Cortex of kidney (tissue), 1 donor: ENCODE measurements around the gene PPP3CB.

Experiments used
- DNase-seq: peaks from one replicate; lab custom pipeline; 2025; lab: John Stamatoyannopoulos, UW

Gene PPP3CB

DNA sequence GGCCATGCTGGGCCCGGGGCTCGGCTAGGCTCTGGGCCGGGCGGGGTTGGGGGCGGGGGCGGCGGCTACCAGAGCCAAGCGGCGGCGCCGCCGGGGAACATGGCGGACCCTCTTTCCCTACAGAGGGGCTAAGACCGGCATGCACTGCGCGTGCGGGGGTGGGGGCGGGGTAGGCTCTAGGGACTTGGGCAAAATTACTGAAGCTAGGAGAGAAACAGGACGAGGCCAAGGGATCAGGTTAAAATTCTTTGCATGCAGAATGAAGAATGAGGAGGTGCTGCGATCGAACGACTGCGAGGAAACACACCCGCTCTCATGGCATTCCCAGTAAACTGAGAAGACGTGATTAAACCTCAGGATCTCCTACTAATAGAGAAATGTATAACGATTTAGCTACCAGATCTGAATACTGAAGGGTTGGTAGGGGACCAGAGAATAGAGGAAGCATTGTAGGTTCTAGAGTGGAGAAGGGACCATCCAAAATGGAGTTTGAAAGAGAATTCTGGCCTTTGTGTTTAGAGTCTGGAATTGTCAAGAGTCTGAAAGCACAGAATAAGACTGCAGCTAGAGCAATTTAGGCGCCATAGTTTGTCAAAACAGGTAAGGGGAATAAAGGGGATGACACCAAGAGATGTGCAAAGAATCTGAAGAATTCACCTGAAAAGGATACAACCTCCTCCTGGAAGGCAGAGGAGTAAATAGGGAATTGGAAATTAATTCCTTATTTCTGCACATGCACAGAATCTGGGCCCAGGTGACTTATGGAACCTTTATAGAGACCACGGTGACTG is at the start of gene PPP3CB:
Gene PPP3CB (minus strand): TSS at position 141 of the 791 bp plus-strand sequence. CDS start 135 bp downstream, at position 6.
- no peak for DNase-seq

GRCh38 chr10:73545357-73545756 is 49.5 kb upstream of the PPP3CB start:
- DNase-seq = no peak

- no peak for DNase-seq
These were observed 41.9 kb upstream of the PPP3CB start for GRCh38 chr10:73537709-73538108.

- DNase-seq = no peak
These were observed 41.5 kb upstream of the PPP3CB start for GRCh38 chr10:73537288-73537687.

DNA sequence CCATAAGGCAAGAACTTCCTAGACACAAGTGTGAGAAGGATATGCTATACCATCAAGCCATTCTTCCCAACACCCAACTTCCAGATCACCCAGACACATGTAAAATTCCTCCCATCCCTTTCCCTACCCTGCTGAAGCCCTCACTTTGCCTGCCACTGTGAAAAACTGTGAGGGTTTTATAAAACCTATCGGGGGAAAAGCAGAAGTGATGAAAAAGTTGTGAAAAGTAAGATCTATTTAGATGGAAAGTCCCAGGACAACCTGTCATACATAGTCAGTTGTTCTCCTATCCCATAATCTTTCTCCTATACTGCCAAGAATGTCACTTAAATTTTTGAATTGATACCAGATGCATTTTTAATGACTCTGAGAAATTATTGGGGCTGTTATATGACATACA is 39.0 kb upstream of the PPP3CB start:
- DNase-seq = no peak

GRCh38 chr10:73529089-73529832 is 33.4 kb upstream of the PPP3CB start:
- DNase-seq = no peak

DNA sequence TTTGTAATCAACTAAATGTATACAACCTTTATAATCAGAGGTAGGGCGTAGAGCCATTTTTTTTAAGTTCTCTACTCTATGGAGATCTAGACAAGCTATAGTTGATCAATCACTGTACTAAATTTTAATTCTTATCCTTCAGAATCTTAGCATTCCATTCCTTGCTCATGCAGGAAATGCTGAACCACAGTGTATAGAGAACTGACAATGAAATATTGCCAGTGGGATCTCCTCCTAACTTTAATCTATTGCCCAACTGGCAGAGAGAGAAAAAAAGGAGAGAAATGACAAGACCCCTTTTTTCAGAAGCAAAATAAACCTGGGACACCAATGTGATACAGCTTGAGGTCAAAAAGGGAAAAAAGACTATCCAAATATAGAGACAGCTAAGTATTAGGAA is 26.4 kb upstream of the PPP3CB start:
- DNase-seq = no peak

DNA sequence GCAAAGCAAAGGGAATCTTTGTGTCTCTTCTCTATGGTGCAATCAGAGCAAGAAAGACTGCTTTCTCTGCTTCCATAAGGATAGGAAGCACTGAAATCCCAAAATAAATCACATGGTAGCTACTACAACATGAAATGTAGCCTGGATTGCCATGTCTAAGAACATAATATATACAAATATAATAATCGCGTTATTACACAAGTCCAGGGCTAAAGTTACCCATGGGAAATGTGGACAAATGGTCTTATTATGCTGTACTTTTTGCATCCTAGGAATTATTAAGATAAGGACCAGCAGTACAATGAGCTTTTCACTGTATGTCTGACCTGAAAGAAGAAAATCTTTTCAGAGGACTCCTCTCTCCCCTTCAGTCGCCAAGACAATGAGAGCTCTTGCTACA is 23.5 kb upstream of the PPP3CB start:
- DNase-seq = no peak

DNA sequence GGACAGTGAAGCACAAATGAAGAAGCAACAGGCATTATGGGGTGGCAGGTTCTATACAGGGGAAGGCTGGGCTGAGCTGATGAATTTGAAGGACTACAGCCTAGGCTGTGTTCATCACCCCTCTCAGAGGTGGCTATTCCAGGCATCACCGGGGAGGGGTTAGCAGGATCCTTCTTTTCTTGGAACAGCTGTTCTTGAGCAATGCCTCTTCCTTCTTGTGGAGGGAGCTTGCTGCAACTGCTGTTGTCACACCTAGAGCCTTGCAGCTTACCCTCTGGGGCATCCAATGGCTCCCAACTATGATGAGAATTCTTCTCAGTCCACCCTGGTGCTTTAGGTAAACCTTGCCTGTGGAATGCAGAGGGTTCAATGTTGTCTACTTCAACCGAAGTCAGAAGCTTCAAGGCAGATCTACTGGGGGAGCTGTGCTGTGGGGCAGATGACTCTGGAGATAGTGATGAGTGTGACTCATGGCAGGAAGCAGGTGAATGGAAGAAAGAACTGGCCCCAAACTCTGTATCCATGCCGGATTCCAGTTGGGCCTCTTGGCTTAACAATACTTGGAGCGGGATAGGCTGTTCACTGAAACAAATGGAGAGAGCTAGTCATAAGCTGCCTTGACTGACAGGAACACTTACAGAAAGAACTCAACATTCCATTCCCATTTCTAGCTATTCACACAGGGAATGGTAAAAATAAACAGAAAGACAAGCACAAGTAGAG is 21.5 kb upstream of the PPP3CB start:
- no peak for DNase-seq

GRCh38 chr10:73512207-73512743 is 16.5 kb upstream of the PPP3CB start:
- DNase-seq = no peak

- DNase-seq = no peak
These were observed 13.9 kb upstream of the PPP3CB start for GRCh38 chr10:73509695-73510094.

- DNase-seq = no peak
These were observed 10.7 kb upstream of the PPP3CB start for GRCh38 chr10:73506491-73506890.

GRCh38 chr10:73506074-73506473 is 10.2 kb upstream of the PPP3CB start:
- DNase-seq = no peak

DNA sequence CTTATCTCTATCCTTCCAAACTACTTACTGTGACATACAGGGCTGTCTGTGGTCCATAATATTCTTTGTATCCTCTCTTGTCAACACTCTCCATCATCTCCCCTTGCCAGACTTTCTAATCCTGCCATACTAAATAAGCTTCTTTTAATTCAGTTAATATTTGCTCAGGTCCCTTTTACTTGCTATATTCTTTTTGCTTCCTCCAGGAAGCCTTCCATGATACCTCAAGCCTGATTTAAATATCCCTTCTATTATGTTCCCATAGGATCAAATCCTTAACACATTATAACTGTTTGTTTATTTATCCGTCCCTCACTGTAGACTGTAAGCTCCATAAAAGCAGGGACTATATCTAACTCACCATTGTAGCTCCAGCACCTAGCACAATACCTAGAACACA is 7.2 kb upstream of the PPP3CB start:
- no peak for DNase-seq

- DNase-seq = no peak
These were observed 5.8 kb upstream of the PPP3CB start for GRCh38 chr10:73501651-73502050.

- no peak for DNase-seq
These were observed 1.8 kb upstream of the PPP3CB start for GRCh38 chr10:73497623-73498022.

- no peak for DNase-seq
These were observed 469 bp downstream of the PPP3CB start for GRCh38 chr10:73495226-73495883.

DNA sequence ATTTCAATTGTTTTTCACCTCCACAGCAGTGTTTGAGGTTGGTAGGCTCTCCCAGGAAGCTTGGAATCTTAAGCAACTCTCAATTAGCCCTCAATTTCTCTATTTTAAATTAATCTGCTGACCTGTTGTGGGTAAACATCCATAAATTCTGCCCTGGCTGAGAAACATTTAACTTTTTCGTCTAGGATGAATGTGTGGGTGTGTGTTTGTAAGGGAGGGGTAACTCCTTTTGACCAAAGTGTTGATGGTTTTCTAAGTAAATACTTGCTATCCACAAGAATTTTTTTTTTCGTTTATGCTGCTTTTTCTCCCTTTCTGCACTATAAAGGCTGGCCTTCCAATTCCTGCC is 973 bp downstream of the PPP3CB start:
- DNase-seq = no peak

DNA sequence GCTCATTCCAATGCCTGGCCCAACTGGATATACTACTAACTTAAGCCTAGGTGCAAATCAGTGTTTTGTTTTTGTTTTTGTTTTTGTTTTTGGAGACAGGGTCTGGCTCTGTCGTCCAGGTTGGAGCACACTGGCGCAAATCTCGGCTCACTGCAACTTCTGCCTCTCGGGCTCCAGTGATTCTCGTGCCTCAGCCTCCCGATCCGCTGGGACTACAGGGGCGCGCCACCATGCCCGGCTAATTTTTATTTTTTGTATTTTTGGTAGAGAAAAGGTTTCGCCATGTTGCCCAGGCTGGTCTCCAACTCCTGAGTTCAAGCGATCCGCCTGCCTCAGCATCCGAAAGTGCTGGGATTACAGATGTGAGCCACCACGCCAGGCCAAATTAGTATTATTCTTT is 1.6 kb downstream of the PPP3CB start:
- no peak for DNase-seq

GRCh38 chr10:73493781-73494180 is 2.0 kb downstream of the PPP3CB start:
- no peak for DNase-seq

GRCh38 chr10:73486601-73487000 is 9.2 kb downstream of the PPP3CB start:
- DNase-seq = no peak

DNA sequence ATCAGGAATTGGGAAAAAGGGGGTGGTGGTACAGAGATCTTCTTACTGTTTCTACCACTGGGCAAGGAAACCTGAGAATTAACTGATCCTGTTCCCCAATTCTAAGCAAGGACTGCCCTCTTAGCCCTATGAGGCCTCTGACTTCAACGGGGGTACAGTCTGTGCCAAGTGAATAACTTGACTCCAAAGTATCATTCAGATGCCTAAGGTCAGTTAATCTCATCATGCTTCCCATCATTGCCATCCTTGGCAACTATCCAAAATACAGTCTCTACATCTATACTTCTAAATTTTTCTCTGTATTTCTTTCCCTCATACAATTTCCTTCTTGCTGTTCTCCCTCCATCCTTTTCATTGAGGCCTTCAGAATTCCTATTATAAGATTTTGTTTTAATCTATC is 10.5 kb downstream of the PPP3CB start:
- DNase-seq = no peak
